Heart left ventricle (tissue), 16 donors: ENCODE measurements around the gene NPHP4. TPM values are rescaled to one million over a fixed set of nuclear protein-coding genes. Genes with fewer than 3 reads are reported as not detected.
A peak's percentile ranks its signal among the peaks of the same experiment; 100 is the strongest.

Experiments used
- ATAC-seq, 4 donors: fragments of 200-7000 bp; cut with Tn5 transposase; one replicate each; pipeline ENCODE4 v1.9.1; 2020 to 2022; ENCODE audit warnings: moderate library complexity in 4 of 4, mild to moderate bottlenecking in 3 of 4, moderate number of reproducible peaks in 1 of 4
- DNase-seq, 5 donors: peaks; one replicate each; pipeline ENCODE4 v3.0.0-alpha.2; 2020
- H3K27ac ChIP-seq, 12 donors: fragments of 200-600 bp; sonication (generic) in 4 of 12; one replicate each; pipeline versions ENCODE4 v1.5.0 to v1.8.0; 2016 to 2022; ENCODE audit warnings: mild to moderate bottlenecking in 2 of 12
- H3K27me3 ChIP-seq, 9 donors: fragments of 200-600 bp; sonication (generic) in 2 of 9; one replicate each; pipeline versions ENCODE4 v1.5.1 to v1.8.0; 2016 to 2022; ENCODE audit warnings: mild to moderate bottlenecking in 3 of 9
- H3K36me3 ChIP-seq, 9 donors: fragments of 200-600 bp; sonication (generic) in 2 of 9; one replicate each; pipeline versions ENCODE4 v1.5.0 to v1.8.0; 2018 to 2022; ENCODE audit warnings: mild to moderate bottlenecking in 2 of 9
- H3K4me1 ChIP-seq, 12 donors: fragments of 200-600 bp; sonication (generic) in 4 of 12; one replicate each; pipeline versions ENCODE4 v1.5.0 to v1.8.0; 2016 to 2022; ENCODE audit warnings: mild to moderate bottlenecking in 3 of 12
- H3K4me3 ChIP-seq, 12 donors: fragments of 200-600 bp; sonication (generic) in 4 of 12; one replicate each; pipeline versions ENCODE4 v1.5.0 to v1.8.0; 2017 to 2022; ENCODE audit warnings: mild to moderate bottlenecking in 9 of 12, moderate library complexity in 4 of 12
- H3K9me3 ChIP-seq, 12 donors: fragments of 200-600 bp; sonication (generic) in 4 of 12; one replicate each; pipeline versions ENCODE4 v1.5.0 to v1.8.0; 2016 to 2022; ENCODE audit warnings: mild to moderate bottlenecking in 1 of 12
- POLR2A ChIP-seq, 2 donors: fragments of 450-650 bp; IDR thresholded peaks; one replicate each; pipeline ENCODE4 v1.6.1; 2017; ENCODE audit warnings: antibody characterized with exemption in 2 of 2, mild to moderate bottlenecking in 2 of 2, moderate library complexity in 2 of 2
- WGBS, 4 donors: extraction: QIAGEN DNeasy Blood & Tissue Kit in 2 of 4; methylation state at CpG; one replicate each; pipeline versions ENCODE4 v1.1.5 to v1.1.7; 2013 to 2018; 5-methylcytosine and 5-hydroxymethylcytosine counted together
- intact Hi-C, 10 donors: fragments of 100-400 bp; cut with DNase I; formaldehyde crosslinking; loops; one replicate each; pipeline versions ENCODE4 v1.11.1 to v1.14.2; 2022
- polyA plus RNA-seq, 2 donors: library from polyadenylated mRNA; stranded (reverse); fragments of 200-250 nt; gene quantifications; one replicate each; pipeline ENCODE4 v1.2.3, GENCODE V29; 2013
- total RNA-seq, 9 donors: library from RNA; depleted of rRNA in 2 of 9; stranded (reverse); fragments of >200 nt in 2 of 9; fragmentation: NEBNext Ultra II Directional in 3 of 9; extraction: Animal tissue kit (Norgen Biotek cat#: 25700) in 3 of 9; gene quantifications; one replicate each; pipeline versions ENCODE4 v1.1.0 to v1.2.4, GENCODE V29; 2016 to 2023
- TF ChIP-seq, protein P1 (sequence below), 12 donors: fragments of 200-600 bp; sonication (generic) in 4 of 12; IDR thresholded peaks; one replicate each; pipeline versions ENCODE4 v1.5.0 to v1.8.0; 2018 to 2022; ENCODE audit warnings: antibody characterized with exemption in 12 of 12, mild to moderate bottlenecking in 5 of 12
- donor health status: ischemic (EF 13 %, LVEDD 7.1; RV severe dilation, severe dysfunction).
- donor health status: healthy with polysubstance abuse.
- donor health status: DM: no; HTN: yes; CAD: no.
- donor health status: DM: no; HTN: no; CAD: no.
- donor health status: ischemic (EF 25% LVEDD 6.9; RV normal size, moderate dysfunction).
- donor health status: ischemic (EF 25% LVEDD 5.7; RV mildly dilated, moderate dysfunction).
- donor health status: healthy.
- donor health status: DM: yes; HTN: yes; CAD: no.
- donor health status: ischemic (EF 35%, LVEDD 5.7; RV mildly dilated, moderate dysfunction).
- donor health status: nonischemic (EF 11% LVEDD 7.7; RV severe dilation, severe dysfunction).
- donor health status: DM: yes; HTN: yes; CAD: no.
- donor health status: PGD.
- donor health status: ischemic (EF 29% LVEDD 5.4; RV normal size, mild dysfunction).
- donor health status: nonischemic (EF 23%, LVEDD 6.1; RV moderate dilation, normal function).

NPHP4 gene
- total and polyA plus RNA-seq, 11 donors, result 2.1 to 6.3 (median 3.1) TPM

DNA sequence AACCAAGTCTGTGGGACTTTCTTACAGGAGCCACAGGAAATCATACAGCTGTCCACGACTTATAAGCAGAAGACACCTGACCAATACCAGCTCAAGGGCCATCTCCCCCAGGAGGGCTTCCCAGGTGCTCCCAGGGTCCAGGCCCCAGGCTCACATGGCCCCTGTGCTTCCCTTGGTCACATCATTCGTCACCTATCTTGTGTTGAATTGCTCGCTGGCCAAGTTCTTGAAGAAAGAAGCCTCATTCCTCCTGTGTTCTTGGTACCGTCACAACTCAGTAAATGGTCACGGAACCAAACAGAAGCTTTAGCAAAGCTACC is 3.0 kb downstream of the NPHP4 start:
- DNase-seq (peak in 2 of 5 donors; percentile 14 to 20), ATAC-seq (no peak)
- WGBS, 4 donors, result 94 to 99% (median 97%) methylated on average over 5 of the region's 5 CpGs
- Histone ChIP-seq H3K36me3 (peaks cover 0 to 15% (median 8%) of the 10 kb centered on the region in 9 donors), H3K9me3 (no peaks in the 10 kb centered on the region), H3K27ac (no peak overlapping the region), H3K4me1 (peaks cover 4 to 30% (median 17%) of the 10 kb centered on the region in 12 donors), H3K27me3 (no peaks in the 10 kb centered on the region), H3K4me3 (no peak overlapping the region)
- no peak for TF ChIP-seq POLR2A (IDR thresholded peaks at IDR 0.05)
- TF ChIP-seq, protein P1, sequence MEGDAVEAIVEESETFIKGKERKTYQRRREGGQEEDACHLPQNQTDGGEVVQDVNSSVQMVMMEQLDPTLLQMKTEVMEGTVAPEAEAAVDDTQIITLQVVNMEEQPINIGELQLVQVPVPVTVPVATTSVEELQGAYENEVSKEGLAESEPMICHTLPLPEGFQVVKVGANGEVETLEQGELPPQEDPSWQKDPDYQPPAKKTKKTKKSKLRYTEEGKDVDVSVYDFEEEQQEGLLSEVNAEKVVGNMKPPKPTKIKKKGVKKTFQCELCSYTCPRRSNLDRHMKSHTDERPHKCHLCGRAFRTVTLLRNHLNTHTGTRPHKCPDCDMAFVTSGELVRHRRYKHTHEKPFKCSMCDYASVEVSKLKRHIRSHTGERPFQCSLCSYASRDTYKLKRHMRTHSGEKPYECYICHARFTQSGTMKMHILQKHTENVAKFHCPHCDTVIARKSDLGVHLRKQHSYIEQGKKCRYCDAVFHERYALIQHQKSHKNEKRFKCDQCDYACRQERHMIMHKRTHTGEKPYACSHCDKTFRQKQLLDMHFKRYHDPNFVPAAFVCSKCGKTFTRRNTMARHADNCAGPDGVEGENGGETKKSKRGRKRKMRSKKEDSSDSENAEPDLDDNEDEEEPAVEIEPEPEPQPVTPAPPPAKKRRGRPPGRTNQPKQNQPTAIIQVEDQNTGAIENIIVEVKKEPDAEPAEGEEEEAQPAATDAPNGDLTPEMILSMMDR (IDR thresholded peaks at IDR 0.05), result no peak
- intact Hi-C loops, result no loop called here

DNA sequence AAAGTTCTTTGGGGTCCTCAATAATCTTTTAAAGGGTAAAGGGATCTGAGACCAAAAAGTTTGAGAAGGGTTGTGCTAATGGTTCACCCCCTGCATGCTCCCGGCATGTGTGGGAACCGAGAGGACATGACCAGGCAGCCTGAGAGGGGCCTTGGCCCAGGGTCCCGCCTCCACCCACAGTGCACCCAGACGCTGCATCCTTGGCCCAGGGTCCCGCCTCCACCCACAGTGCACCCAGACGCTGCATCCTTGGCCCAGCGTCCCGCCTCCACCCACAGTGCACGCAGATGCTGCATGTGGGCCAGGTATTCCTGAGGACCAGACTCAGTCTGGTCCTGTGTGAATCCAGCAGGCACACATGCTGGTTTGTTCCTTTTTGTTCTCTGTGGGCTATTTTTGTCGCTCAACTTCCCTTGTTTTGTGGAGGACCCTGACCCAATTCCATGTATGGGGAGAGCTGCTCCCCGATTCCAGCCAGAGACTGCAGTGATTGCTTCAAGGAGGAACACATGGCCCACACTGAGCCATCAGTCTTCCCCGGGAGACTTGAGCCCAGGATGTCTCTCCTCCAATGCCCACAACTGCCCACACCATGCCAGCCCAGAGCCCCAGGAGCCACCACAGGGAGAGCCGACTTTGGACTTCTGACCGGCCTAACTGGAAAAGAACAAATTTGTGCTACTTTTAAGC is 3.5 kb downstream of the NPHP4 start:
- DNase-seq (peak in 2 of 5 donors; percentile 6 to 24), ATAC-seq (no peak)
- Histone ChIP-seq H3K27me3 (no peaks in the 10 kb centered on the region), H3K4me3 (no peak overlapping the region), H3K36me3 (peaks cover 0 to 18% (median 9%) of the 10 kb centered on the region in 9 donors), H3K9me3 (no peaks in the 10 kb centered on the region), H3K4me1 (peaks cover 4 to 26% (median 17%) of the 10 kb centered on the region in 12 donors), H3K27ac (no peak overlapping the region)
- TF ChIP-seq POLR2A (IDR thresholded peaks at IDR 0.05), result no peak
- TF ChIP-seq, protein P1 (IDR thresholded peaks at IDR 0.05), result no peak
- 89 to 96% (median 93%) methylated on average over 14 of the region's 14 CpGs for WGBS, 4 donors
- intact Hi-C loops, result no loop called here

DNA sequence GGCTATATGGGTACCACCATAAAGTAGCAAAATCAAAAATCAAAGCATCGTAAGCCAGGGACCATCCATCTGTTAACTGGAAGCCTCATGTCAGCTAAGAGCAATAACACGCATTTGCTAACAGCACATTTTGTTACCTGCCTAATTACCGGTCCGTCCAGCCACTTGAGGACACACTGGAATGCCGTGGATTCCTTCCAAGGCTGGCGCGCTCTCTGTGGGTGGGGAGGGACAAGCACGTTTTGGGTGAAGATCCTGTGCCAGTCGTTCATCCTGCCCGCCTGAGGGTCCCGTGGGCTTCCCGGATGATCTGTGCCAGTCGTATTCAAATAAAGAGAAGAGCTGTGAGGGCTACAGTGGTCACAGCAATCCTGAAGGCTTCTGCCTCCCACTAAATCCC is 6.2 kb downstream of the NPHP4 start:
- ATAC-seq, result no peak

DNA sequence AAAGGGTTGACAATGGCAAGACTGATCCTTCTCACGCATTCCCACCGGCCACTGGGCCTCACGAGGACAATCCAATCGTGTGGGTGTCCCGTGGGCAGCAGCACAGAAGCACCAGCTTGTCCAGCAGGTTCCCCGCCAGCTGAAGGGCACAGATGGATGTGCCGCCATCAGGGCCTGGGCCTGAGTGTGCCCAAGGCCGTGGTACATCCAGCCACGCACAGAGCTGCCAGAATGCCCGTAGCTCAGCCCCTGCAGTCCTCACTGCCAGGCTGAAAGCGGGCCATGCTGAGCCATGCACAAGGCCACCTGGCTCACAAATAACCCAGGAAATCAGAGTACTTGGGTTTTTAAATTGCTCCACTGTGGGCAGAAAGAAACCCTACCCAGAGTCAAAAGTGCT is 7.0 kb downstream of the NPHP4 start:
- Histone ChIP-seq H3K9me3 (no peaks in the 10 kb centered on the region), H3K27me3 (no peaks in the 10 kb centered on the region), H3K4me1 (peaks cover 0 to 7% (median 0%) of the 10 kb centered on the region in 12 donors), H3K4me3 (no peak overlapping the region), H3K27ac (no peak overlapping the region), H3K36me3 (peaks cover 0 to 27% (median 14%) of the 10 kb centered on the region in 9 donors)
- WGBS, 4 donors, result 77 to 95% (median 90%) methylated on average over 11 of the region's 11 CpGs
- TF ChIP-seq, protein P1 (IDR thresholded peaks at IDR 0.05), result no peak
- TF ChIP-seq POLR2A (IDR thresholded peaks at IDR 0.05), result no peak
- ATAC-seq (no peak), DNase-seq (peak in 2 of 5 donors; percentile 4 to 42)
- intact Hi-C loops, result no loop called here

More for the DNA sequence above, 6.2 kb downstream of the NPHP4 start:
- TF ChIP-seq, protein P1 (IDR thresholded peaks at IDR 0.05), result no peak
- TF ChIP-seq POLR2A (IDR thresholded peaks at IDR 0.05), result no peak
- Histone ChIP-seq H3K4me1 (peaks cover 0 to 9% (median 5%) of the 10 kb centered on the region in 12 donors), H3K9me3 (no peaks in the 10 kb centered on the region), H3K27me3 (no peaks in the 10 kb centered on the region), H3K4me3 (no peak overlapping the region), H3K36me3 (peaks cover 0 to 27% (median 14%) of the 10 kb centered on the region in 9 donors), H3K27ac (no peak overlapping the region)
- peak in 1 of 5 donors; percentile 36 for DNase-seq
- intact Hi-C loops, result no loop called here
- 86 to 90% (median 88%) methylated on average over 13 of the region's 13 CpGs for WGBS, 4 donors
